ENCODE data around the gene NR1D2. TPM values are rescaled to one million over a fixed set of nuclear protein-coding genes. Genes with fewer than 3 reads are reported as not detected.

The NR1D2 gene
- total and polyA plus RNA-seq, 3 donors from 2014 or later: 14.5 to 41.2 (median 33.1) TPM

DNA sequence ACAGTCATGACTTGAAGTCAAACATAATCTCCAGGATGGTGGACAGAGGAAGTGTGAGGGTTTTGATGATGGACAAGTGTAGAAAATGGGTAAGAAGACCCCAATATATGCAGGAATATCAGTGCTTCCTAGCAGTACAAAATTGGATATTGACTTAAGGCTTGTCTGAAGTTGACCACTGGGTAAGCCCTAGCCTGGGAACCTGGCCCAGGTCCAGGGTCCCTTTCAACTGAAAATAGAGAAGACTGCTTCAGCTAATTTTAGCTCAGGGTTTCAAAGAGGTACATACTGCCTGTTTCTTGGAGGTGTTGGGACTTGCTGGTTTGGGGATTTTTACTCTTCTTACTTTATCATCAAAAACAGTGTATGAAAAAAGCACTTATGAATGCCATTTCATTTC, 4.7 kb downstream of the NR1D2 start:
- H3K27ac ChIP-seq: peak overlapping the region in 1 of 2 donors; percentile 46
- no peaks in the 10 kb centered on the region for H3K9me3 ChIP-seq
- intact Hi-C loops (cut with DNase I; ENCODE audit: low total_unique reads): no loop called here
- DNase-seq: no peak
- H3K4me1 ChIP-seq: peaks cover 36% of the 10 kb centered on the region
- H3K4me3 ChIP-seq: no peak overlapping the region
- TF ChIP-seq POLR2A (IDR thresholded peaks at IDR 0.05): no peak
- TF ChIP-seq, protein P1, sequence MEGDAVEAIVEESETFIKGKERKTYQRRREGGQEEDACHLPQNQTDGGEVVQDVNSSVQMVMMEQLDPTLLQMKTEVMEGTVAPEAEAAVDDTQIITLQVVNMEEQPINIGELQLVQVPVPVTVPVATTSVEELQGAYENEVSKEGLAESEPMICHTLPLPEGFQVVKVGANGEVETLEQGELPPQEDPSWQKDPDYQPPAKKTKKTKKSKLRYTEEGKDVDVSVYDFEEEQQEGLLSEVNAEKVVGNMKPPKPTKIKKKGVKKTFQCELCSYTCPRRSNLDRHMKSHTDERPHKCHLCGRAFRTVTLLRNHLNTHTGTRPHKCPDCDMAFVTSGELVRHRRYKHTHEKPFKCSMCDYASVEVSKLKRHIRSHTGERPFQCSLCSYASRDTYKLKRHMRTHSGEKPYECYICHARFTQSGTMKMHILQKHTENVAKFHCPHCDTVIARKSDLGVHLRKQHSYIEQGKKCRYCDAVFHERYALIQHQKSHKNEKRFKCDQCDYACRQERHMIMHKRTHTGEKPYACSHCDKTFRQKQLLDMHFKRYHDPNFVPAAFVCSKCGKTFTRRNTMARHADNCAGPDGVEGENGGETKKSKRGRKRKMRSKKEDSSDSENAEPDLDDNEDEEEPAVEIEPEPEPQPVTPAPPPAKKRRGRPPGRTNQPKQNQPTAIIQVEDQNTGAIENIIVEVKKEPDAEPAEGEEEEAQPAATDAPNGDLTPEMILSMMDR (IDR thresholded peaks at IDR 0.05): no peak
- no peaks in the 10 kb centered on the region for H3K36me3 ChIP-seq (ENCODE audit: low read depth, missing control alignments)
- no peaks in the 10 kb centered on the region for H3K27me3 ChIP-seq

DNA sequence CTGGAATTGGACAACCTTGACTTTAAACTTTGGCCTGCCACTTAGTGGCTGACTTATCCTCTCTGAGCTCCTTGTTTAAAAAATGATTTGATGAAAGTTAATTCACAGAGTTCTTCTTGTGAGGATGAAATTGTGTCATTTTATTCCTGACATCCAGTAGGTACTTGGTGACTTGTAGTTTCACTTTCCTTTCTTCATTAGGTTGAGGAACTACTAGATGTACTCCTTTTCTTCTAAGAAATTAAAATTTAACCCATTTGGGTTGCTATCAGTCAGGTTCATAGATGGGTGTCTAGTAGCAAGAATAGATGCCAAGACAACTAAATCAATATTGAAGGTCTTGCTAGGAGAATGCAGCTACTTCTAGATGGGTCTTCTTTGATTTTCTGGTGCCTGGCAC, 5.2 kb downstream of the NR1D2 start:
- H3K4me3 ChIP-seq: no peak overlapping the region
- TF ChIP-seq POLR2A (IDR thresholded peaks at IDR 0.05): no peak
- TF ChIP-seq, protein P1 (IDR thresholded peaks at IDR 0.05): no peak
- no peaks in the 10 kb centered on the region for H3K27me3 ChIP-seq
- DNase-seq: no peak
- H3K4me1 ChIP-seq: peaks cover 36% of the 10 kb centered on the region
- H3K27ac ChIP-seq: peak overlapping the region in 1 of 2 donors; percentile 46
- no peaks in the 10 kb centered on the region for H3K9me3 ChIP-seq
- H3K36me3 ChIP-seq (ENCODE audit: low read depth, missing control alignments): no peaks in the 10 kb centered on the region
- intact Hi-C loops (cut with DNase I; ENCODE audit: low total_unique reads): no loop called here

DNA sequence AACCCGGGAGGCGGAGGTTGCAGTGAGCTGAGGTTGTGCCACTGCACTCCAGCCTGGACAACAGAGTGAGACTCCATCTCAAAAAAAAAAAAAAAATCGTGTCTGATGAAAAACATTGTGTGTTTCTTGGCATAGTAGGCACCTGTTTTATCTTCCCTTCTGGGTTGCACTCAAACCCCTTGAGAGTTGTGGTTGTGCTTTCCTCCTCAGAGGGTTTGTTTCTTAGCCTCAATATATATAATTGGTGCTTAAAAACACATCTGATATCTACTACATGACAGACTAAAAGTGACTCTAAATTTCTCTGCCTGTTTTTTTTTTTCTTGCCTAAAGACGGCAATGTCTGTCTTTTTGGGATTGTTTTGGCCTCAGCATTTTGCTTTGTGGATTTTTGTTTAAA, 7.6 kb downstream of the NR1D2 start:
- intact Hi-C loops (cut with DNase I; ENCODE audit: low total_unique reads): no loop called here
- no peak overlapping the region for H3K27ac ChIP-seq
- WGBS, 2 donors: 74 to 79% methylated on average over 4 of the region's 4 CpGs
- no peak for TF ChIP-seq POLR2A (IDR thresholded peaks at IDR 0.05)
- TF ChIP-seq, protein P1 (IDR thresholded peaks at IDR 0.05): no peak
- H3K36me3 ChIP-seq (ENCODE audit: low read depth, missing control alignments): no peaks in the 10 kb centered on the region
- peaks cover 30% of the 10 kb centered on the region for H3K4me1 ChIP-seq
- no peaks in the 10 kb centered on the region for H3K9me3 ChIP-seq
- no peak for DNase-seq
- no peak overlapping the region for H3K4me3 ChIP-seq
- no peaks in the 10 kb centered on the region for H3K27me3 ChIP-seq

DNA sequence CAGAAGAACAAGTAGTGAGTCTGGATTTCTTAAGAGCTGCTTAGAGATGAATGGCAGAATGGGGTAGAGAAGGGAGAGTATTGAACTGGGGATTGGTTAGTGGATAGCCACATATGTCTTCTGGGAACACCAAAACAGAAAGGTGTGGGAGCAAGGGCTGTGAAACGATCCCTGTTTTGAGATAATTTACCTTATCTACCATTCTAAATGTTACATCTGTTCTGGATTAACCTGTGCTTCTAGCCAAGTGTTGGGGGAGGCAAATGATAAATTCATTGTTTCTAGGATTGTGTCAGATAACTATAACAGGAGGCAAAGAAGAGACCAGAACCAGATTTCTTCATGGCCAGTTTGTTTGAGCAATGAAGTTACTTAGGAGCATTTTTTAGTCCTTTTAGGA, 8.4 kb downstream of the NR1D2 start:
- DNase-seq: no peak
- Histone ChIP-seq H3K9me3 (no peaks in the 10 kb centered on the region), H3K4me3 (no peak overlapping the region), H3K4me1 (peaks cover 26% of the 10 kb centered on the region), H3K27ac (no peak overlapping the region), H3K27me3 (no peaks in the 10 kb centered on the region), H3K36me3 (ENCODE audit: low read depth, missing control alignments) (no peaks in the 10 kb centered on the region)
- TF ChIP-seq POLR2A (IDR thresholded peaks at IDR 0.05): no peak
- TF ChIP-seq, protein P1 (IDR thresholded peaks at IDR 0.05): no peak
- 27 to 35% methylated on average over 1 of the region's 1 CpG for WGBS, 2 donors
- intact Hi-C loops (cut with DNase I; ENCODE audit: low total_unique reads): no loop called here

DNA sequence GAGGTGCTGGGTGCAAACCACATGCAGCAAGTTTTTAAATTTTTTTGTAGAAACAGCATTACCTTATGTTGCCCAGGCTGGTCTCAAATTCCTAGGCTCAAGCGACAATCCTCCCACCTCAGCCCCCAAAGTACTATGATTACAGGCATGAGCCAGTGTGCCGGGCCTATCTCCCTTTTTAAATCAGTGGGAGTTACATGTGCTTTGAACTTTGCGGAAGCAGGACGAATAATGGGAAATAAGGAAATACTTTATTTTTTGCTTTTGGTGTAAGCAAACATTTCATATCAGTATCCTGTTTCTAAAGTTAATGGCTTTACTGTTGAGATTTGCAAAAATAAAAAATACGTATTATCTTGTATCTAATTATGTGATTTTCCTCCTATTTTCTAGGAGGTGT, 9.1 kb downstream of the NR1D2 start:
- intact Hi-C loops (cut with DNase I; ENCODE audit: low total_unique reads): no loop called here
- 58% methylated on average over 5 of the region's 5 CpGs for WGBS, 2 donors
- no peaks in the 10 kb centered on the region for H3K27me3 ChIP-seq
- H3K27ac ChIP-seq: no peak overlapping the region
- H3K4me3 ChIP-seq: no peak overlapping the region
- peaks cover 26% of the 10 kb centered on the region for H3K4me1 ChIP-seq
- H3K9me3 ChIP-seq: no peaks in the 10 kb centered on the region
- no peak for TF ChIP-seq POLR2A (IDR thresholded peaks at IDR 0.05)
- TF ChIP-seq, protein P1 (IDR thresholded peaks at IDR 0.05): no peak
- no peak for DNase-seq
- H3K36me3 ChIP-seq (ENCODE audit: low read depth, missing control alignments): no peaks in the 10 kb centered on the region
